COLO829 (cell line): ENCODE data around the gene RSPH10B.
"Not testable (repeated sequence)": the region's sequence is repeated elsewhere in the genome, so short reads cannot be mapped to it uniquely, and the experiment has no call there.

ENCODE experiments used
- DNase-seq: peaks from one replicate; pipeline ENCODE4 v3.0.0; 2012; ENCODE audit warnings: low spot score

The RSPH10B gene

DNA sequence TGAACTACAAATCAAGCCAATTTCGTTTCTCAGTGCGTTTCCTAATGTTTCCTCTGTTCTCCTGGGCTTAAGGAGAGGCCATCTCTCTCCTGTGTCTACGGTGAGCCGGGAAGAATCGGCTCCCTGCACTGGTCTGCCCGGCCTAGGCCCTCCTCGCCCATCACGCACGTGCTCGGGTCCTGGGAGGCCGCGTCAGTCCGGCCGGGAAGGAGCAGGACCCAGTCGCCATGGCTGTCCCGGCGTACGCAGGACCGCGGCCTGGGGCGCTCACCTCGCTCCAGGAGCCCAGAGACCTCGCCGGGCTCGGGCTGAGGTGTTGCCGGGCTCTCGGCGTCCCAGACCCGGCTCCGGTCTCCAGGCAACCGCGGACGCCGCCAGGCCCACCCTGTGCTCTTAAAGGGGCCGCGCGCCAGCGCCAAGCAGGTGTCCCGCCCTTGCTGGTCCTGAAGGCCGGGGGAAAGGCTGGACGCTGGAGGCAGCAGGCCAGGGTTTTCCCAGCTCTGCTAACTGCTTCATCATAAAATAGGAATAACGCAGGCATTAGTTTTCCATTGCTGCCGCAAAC, at the start of gene RSPH10B:
TSS of gene RSPH10B (minus strand) at position 343 of the 565 bp plus-strand sequence. CDS start 3,573 bp downstream, outside the sequence.
- not testable (repeated sequence) for DNase-seq

DNA sequence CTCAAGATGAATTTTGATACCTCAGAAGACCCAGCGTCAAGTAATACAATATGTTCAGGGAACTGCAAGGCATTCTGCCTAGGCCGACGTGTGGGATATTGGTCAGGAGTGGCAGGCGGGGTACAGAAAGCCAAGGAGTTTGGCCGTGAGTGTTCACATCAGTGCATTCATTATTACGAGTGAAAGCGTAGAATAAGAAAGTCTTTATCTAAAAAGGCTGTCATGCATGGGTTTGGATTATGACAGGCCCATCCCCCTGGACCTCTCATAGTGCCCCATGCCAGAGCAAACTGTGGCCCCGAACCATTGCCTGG, 46.1 kb upstream of the RSPH10B start:
- no peak for DNase-seq

DNA sequence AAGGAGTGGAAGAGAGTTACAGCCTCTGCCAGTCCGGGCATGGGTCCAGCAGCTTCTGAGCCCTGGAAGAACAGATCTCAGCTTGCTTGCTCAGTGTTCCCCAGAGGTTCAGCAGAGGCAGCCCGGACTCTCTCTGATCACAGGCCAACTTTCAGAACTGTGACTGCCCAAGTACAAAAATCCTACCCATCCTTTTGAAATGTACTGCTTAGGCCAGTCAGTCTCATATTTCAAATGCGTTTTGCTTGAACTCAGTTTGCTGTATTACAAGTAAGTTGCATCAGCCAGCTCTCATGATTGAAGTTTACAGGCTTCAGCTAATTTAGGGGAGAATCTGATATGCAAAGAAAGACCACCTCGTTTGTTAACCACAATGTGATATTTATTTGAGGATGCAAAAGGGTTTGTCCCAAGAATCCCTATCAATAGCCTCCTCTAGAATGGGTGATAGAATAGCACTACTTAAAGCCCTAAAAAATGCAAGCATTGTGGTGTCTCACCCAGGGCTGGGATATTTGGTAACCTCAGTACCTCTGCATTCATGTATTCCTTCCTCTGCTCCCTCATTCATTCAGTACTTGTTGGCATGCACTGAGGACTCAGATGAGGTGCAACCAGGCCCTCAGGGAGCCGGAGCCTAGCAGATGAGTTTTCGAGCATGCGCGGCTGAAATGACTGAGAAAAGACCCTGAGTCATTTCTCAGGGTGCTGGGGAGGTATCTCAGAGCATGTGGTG, 45.6 kb upstream of the RSPH10B start:
- peak; percentile 42 for DNase-seq

DNA sequence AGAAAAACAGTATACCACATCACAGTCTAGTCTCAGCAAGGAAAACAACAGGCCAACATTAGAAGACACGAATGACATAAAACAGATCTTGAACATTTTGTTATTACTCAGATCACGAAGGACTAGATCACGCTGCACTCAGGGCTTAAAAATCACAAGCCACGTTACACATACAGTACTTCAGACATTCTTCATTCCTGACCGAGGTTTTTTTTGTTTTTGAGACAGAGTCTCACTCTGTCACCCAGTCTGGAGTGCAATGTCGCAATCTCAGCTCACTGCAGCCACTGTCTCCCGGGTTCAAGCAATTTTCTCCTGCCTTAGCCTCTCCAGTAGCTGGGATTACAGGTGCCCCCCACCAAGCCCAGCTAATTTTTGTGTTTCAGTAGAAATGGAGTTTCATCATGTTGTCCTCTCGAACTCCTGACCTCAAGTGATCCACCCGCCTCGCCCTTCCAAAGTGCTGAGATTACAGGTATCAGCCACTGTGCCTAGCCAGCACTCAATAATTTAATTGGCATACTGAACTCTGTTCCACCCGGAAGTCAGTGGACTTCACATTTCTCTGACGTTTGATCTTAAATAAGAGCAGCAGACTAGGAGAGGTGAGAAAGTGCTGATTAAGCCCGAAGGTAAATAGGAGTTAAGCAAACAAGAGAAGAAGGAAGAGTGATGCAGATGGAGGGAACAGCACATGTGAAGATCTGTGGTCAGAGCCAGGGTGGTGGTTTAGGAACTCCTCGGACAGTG, 42.0 kb upstream of the RSPH10B start:
- DNase-seq = no peak

DNA sequence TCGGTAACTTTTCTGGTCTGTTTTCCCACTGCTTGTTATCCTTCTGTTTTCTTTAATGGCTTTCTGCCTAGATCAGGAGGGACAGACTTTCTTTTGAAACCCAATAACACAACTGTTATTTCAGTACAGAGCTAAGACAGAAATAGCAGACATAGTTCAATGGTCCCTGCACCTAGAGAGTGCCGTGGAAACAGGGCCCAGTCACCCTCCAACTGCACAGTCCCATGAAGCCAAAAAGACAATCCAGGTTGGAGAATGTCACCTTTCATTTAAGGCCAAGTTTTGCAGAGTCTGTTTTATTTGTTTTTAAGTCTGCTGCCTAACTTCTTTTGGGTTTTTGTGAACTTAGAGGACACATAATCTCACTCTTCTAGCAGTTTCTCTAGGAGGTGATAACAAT, 41.1 kb upstream of the RSPH10B start:
- no peak for DNase-seq

DNA sequence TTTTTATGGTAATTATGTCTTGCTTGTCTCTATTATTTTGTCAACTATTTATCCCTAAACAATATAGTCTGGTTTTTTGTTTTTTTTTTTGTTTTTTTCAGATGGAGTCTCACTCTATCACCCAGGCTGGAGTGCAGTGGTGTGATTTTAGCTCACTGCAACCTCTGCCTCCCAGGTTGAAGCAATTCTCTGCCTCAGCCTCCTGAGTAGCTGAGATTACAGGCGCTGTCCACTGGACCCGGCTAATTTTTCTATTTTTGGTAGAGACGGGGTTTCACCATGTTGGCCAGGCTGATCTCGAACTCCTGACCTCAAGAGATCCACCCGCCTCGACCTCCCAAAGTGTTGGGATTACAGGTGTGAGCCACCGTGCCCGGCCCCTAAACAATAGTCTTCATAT, 39.9 kb upstream of the RSPH10B start:
- DNase-seq = not testable (repeated sequence)

DNA sequence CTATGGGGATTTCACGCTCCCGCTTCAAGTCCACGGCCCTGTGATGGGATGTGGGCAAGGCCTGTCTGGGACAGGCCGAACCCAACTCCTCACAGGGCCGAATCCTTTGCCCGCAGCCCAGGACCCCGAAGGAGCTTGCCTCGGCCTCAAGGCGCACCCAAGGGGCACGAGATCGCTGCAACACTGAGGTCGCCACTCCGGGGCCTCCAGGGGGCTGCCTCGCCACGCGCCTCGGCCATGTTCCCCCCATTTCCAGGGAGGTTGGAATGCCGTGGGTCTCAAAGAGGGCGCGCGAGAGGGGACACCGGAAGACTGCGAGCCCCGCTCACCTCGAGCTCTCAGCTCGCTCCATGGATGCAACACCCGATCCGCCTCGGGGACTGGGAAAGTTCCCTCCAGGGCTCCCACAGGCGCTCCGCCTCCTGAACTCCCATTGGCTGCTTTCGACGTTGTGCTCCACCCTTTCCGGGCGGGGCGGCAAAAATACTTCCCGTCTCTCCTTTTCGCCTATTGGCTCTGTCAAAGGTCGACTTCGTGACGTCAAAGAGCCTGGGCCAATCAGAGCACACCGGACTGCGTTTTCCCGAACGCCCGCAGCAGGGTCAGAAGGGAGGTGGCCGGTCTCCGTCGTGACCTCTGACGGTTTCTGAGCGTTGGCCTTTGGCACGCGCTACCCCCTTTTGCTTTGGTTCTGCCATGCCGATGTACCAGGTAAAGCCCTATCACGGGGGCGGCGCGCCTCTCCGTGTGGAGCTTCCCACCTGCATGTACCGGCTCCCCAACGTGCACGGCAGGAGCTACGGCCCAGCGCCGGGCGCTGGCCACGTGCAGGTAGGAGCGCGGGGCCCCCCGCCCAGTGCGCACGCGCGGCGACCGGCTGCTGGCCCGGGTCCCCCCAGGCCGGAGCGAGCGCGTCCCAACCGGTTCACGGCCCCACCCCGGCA, 38.5 kb upstream of the RSPH10B start, which contains the start of the genes AIMP2 and PMS2:
TSS of gene AIMP2 (plus strand) at position 605 of the 944 bp plus-strand sequence. CDS start at position 697, 92 bp downstream.
TSS of gene PMS2 (minus strand) at position 382 of the 944 bp plus-strand sequence. CDS start at position 352, 30 bp downstream.
- peak; percentile 98 for DNase-seq

DNA sequence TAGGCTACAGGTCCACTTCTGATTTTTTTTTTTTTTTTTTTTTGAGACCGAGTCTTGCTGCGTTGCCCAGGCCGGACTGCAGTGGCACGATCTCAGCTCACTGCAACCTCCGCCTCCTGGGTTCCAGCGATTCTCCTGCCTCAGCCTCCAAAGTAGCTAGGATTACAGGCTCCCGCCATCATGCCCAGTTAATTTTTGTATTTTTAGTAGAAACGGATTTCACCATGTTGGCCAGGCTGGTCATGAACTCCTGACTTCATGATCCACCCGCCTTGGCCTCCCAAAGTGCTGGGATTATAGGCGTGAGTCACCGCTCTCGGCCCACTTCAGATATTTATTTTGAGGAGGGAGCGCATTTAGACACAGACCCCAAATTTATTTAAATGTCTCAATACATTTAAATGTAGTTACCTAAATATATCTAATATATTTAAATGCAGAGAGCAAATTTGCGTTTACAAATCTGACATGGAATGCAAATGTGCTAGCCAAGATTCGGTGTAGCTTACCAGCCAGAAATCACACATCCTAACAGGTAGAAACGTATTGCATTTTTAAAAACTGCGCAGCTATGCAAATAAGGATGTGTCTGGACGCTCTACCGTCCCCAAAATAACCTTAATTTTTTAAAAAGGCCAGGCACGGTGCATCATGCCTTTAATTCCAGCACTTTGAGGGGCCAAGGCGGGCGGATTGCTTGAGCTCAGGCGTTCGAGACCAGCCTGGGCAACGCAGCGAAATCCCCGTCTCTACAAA, 37.5 kb upstream of the RSPH10B start:
- not testable (repeated sequence) for DNase-seq

DNA sequence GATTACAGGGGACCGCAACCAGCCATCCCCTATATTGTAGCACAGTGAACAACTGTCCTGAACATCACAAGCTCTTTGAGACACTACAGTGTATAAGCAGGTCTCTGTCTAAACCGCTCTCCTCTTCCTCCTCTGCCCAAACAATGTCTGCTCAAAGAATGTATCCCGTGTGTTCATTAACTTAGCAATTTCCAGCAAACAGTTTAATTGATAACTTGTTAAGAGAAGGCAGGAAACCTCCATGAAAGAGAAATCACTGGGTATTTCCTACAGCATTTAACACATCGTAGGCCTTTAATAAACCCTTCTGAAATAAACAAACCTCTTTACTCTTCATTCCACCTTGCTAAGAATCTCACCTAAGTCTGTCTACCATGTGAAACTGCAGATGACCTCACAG, 36.9 kb upstream of the RSPH10B start:
- no peak for DNase-seq

DNA sequence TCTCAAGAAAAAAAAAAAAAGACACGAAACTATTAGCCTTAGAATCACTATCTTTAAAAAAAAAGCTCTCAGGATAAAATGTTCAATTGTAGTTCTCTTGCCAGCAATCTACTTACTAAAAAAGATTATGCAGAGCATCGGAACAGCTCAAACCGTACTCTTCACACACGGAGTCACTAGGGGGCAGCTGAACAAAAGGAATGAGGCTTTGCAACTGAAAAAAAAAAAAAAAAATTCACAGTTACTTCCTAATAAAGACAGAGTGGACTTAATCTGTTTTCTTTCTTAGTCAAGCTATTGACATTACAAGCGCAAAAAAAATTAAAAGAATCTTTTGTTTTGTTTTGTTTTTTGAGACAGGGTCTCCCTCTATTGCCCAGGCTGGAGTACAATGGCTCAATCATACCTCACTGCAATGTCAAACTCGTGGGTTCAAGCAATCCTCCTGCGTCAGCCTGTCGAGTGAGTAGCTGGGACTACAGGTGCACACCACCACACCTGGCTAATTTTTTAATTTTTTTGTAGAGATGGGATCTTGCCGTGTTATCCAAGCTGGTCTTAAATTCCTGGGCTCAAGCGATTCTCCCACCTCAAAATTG, 26.8 kb upstream of the RSPH10B start:
- peak; percentile 65 for DNase-seq

DNA sequence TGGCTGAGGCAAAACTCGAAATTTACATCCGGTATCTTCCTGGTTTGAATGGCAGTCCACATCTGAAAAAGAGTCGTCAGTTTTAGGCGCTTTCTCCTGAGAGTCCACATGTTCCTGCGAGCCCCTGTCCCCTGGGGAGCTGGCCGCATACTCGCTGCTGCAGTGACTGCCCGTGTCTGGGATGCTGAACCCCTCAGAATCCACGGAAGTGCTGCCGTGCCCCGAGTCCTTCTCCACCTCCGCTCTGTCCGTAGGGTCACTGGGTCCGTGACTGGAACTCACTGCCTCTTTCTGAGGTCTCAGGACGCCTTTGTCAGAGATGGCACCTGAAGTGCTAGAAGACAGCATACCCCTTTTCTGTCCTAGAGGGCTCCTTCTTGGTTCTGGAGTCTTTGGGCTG, 16.6 kb upstream of the RSPH10B start:
- not testable (repeated sequence) for DNase-seq

DNA sequence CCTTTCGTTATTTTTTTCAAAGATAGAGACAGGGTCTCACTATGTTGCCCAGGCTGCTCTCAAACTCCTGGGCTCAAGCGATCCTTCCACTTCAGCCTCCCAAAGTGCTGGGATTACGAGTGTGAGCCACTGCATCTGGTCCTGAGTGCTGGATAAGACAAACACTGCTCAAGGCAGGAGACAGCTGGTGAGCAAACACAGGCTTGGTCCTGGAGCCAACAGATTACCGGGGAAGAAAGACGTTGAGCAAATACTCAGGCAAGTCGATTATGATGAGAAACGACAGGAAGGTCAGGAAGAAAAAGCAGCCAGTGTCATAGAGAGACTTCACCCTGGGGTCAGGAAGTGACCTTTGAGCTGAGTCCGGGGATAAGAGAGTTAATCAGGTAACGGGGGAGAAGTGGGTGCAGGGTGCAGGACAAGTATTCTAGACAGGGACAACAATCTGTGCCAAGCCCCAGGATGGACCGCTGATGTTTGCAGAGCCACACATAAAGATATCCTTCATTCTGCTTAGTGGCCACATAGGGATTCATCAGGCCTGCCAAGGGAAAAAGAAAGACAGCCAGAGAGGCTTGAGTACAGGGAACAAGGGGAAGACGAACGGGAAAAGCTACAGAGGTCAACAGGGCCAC, 9.3 kb upstream of the RSPH10B start:
- not testable (repeated sequence) for DNase-seq

DNA sequence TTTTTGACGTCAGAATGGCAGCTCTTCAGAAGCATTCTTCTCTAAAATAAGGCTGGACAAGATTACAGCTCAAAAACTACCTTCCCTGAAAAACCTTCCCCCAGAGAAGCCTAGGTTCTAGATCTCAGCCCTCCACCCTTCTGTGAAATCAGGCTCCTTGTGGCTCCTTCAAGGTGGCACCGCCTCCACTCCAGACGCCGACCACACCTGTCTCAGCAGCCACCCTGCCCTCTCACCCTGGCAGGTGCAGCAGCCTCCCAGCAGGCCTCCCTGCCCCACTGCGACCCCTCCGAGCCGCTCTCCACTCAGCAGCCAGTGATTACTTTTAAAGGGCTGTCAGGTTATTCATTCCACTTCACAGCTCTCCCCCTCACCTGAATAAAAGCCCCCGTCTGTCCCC, 3.1 kb upstream of the RSPH10B start:
- DNase-seq = not testable (repeated sequence)

DNA sequence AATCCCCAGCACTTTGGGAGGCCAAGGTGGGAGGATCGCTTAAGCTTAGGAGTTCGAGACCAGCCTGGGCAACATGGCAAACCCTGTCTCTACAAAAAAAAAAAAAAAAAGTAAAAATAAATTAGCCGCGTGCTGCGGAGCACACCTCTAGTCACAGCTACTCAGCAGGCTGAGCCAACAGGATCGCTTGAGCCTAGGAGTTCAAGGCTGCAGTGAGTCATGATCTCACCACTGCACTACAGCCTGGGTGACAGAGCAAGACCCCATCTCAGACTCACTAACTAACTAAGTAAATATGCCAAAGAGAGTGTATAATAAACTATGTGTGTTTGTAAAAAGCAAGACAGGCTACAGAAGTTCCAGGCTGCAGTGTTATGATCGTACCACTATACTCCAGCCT, 6.7 kb downstream of the RSPH10B start:
- DNase-seq = not testable (repeated sequence)

DNA sequence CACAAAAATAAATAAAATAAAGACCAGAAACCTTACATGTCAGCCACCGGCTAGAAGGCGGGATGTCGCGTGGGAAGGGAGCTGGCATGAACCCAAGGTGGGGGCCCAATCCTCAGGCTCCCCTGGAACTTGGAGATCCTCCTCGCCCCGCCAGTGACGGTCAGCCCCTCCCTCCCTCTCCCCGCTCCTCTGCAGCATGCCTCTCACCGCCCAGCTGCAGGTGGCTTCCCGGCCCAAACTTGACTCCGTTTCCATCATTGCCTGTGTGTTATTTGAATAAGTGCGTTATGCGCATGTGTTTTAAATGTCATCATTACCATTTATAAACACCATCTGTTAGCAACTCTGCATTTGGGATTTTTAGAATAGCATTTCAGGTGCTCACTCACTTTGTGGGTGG, 7.3 kb downstream of the RSPH10B start:
- DNase-seq = not testable (repeated sequence)

DNA sequence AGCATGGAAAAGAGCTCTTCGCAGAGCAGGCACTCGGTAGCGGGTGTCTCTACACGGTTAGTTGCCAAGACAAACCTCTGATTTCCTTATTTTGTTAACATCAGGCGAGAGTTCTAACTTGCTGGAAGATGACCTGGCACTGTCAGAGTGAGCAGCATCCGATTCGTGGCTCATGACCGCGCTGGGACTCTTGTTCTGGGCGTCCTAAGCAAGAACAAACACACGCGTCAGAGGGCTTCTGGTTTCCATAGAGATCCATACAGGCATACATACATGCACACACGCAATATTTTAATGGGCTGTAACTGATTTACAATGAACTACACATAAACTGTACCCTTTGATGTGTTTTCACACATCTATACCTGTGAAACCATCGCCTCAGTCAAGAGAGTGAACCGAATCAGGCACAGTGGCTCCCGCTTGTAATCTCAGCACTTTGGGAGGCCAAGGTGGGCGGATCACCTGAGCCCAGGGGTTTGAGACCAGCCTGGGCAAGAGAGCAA, 35.5 kb downstream of the RSPH10B start:
- not testable (repeated sequence) for DNase-seq

DNA sequence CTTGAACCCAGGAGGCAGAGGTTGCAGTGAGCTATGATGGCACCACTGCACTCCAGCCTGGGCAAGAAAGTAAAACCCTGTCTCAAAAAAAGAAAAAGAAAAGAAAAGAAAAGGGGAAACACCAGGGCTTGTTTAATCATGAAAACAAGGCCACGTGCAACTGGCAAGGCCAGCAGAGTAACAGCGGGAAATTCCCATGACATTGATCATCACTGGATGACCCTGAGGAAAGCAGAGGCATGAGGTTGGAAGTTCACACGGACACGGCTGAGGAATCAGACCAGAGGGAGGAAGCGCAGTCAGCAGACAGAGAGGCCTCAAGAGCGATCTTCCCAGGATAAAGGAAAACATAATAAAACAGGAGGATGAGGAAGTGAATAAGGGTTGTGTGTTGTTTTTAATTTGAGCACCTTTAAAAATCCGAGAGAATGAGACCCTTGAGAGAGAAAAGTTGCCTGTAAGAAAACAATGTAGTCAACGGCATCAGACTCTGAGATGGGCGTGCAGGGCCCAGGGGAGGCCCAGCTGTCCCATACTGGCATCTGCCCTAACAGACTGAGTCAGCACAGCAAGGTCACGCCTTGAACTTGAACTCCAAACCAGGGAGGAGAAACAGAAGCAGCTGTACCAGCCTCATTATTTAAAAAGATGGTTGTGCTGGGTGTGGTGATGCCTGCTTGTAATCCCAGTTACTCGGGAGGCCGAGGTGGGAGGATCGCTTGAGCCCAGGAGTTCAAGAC, 38.4 kb downstream of the RSPH10B start:
- not testable (repeated sequence) for DNase-seq

DNA sequence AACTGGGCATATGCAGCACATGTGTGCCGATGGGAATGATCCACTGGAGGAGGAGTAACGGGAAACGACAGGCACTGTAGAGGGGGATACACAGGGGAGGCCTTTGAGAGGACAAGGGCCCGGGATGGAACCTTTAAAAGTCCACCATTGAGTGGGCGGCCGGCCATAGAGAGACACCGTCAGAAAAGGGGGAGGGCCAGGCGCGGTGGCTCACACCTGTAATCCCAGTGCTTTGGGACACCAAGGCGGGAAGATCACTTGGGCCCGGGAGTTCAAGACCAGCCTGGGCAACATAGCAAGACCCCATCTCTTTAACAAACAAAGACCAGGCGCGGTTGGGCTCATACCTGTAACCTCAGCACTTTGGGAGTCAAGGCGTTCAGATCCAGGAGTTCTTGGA, 39.2 kb downstream of the RSPH10B start:
- DNase-seq = not testable (repeated sequence)

DNA sequence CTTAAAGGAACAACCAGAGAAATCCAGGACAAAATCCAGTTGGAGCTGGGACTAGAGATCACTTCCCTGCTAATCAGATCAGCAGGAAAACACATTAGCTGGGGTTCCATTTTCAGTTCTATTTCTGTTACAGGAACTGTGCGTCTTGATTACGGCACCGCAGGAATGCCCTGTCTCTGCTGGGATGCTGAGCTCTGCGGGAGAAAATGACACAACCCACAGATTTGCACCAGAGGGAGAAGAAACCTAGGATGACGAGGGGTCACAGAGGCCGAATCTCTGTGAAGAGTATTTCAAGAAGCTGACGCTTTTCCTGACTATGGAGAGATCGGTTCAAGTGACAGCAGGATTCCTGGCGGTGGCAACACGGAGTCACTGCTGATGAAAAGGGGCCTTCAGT, 40.2 kb downstream of the RSPH10B start:
- DNase-seq = not testable (repeated sequence)
